Hematopoietic multipotent progenitor cell (in vitro differentiated cells): Measurements from ENCODE around the gene LARGE1. TPM values are rescaled to one million over a fixed set of nuclear protein-coding genes. Genes with fewer than 3 reads are reported as not detected.

Experiments used
- DNase-seq, 3 donors: peaks; one replicate each; pipeline ENCODE4 v3.0.0-alpha.2; 2011 to 2015; ENCODE audit warnings: low read depth in 2 of 3, low spot score in 2 of 3
- total RNA-seq: library from RNA; depleted of rRNA; stranded (reverse); fragments of >200 nt; gene quantifications from one replicate; pipeline ENCODE4 v1.2.3, GENCODE V29; 2012

Gene LARGE1
- total RNA-seq, 1 donor: 1.6 TPM

DNA sequence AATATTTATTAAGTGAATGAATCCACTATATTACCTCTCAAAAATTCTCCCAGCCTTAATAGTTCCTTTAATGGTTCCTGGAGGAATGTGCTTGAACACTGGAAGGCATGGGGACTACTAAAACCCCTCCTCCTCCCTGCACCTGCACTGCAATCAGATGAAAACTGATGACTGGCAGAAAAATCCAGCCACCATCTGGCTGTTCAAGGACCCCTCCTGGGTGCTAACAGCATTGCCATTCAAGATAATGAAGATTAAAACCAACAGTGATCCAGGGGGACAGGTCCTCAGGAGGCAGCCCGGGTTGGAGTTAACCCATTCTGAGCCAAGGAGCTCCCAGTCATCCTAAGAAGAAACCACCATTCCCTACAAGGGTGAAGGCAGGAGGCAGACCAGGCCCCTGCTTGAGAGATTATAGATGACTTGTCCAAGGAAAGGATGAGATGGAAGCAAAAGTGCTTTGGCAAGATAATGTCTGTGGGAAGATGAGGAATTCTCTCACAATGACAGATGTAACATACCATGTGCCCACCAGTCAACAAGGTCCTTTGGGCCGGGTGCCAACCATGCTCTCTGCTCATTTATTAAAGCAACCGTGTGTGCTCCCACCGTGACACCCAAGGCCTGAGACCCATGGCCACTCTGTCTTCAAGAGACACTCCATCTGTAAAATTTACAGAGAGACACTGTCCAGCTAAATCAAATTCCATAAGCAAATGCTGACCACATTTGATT is 90.6 kb downstream of the LARGE1 start:
- DNase-seq: no peak

DNA sequence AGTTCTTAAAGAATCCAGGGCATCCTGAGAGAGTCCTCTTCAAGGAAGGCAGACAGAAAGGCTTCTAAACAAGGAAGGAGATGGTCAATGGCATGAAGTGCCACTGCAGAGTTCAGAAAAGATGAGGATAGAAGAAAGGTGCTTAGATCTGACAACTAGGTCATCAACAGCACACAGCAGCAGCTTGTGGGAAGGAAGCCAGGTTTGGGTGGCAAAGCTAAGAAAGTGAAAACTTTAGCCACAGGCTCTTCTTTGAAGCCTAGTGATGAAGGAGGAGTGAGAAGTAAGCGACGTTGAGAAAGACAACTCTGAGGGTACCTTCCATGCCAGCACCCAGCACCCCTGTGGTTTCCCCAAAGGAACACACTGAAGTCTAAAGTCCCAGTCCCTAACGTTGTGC is 92.0 kb downstream of the LARGE1 start:
- DNase-seq: no peak

DNA sequence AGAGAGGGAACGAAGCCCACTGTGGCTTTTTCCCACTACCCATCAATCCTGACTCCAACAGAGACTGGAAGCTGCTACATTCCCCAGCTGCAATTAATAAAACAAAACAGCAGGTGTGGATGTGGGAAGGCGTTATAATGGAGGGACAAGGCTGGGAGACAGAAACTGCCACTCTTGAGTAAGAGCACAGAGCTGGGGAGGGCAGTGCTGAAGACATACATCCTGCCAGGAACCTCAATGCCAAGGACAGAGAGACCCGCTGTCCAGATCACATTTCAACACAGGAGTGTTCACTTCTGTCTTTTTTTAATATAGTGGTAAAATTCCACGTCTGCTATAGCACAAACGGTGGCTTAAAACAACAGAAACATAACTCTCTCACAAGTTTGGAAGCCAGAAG is 94.5 kb downstream of the LARGE1 start:
- no peak for DNase-seq

DNA sequence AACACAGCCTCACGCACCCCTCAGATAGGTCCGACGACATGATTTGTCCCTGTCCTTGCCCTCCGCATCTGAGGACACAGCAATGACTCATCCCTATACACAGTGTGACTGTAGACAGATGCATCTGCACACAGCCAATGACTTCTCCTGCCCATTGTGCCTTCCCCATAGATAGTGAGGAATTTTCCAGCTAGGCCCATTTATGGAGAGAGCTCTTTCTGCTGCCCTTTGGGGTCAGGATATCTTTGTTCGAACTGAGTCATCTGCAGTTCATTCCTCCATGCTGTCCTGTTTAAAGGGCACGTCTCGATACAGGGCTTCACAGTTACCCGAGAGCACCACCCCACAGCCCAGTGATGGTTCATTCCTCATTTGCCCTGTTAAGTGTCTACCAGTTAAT is 96.7 kb downstream of the LARGE1 start:
- DNase-seq: no peak

DNA sequence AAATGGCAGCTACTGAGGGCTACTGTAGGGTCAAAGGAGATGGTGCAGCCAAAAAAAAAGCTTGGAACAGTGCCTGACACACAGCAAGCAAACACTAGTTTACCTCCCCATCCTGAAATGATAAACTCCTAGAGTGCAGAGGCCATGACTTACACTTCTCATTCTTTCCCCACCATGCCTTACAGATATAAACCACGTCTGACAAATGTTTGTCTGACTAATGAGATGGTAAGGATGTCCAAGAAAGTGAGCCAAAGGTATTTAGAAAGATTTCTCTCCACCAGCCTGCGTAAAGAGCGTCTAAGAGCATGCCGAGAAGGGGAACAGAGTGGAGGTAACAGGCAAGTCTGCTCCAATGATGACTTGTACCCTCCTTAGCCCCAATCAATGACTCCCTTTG is 99.0 kb downstream of the LARGE1 start:
- no peak for DNase-seq

DNA sequence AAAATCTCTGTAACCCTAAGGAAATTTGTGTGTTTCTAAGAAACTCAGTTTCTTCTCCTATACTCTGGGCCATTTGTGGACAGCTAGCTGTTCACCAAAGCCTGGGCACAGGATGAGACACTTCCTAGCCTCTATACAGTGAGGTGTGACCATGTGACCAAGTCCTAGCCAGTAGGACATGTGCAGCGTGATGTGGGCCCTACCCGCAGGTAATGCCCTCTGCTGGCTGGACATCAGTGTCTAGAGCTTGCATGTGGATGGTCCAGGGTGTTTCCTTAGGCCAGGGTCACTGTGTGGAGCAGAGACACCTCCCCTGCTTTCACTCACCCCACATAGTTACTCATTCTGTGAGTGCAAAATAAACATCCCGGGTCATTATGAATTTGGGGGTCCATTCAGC is 100.5 kb downstream of the LARGE1 start:
- DNase-seq: no peak

DNA sequence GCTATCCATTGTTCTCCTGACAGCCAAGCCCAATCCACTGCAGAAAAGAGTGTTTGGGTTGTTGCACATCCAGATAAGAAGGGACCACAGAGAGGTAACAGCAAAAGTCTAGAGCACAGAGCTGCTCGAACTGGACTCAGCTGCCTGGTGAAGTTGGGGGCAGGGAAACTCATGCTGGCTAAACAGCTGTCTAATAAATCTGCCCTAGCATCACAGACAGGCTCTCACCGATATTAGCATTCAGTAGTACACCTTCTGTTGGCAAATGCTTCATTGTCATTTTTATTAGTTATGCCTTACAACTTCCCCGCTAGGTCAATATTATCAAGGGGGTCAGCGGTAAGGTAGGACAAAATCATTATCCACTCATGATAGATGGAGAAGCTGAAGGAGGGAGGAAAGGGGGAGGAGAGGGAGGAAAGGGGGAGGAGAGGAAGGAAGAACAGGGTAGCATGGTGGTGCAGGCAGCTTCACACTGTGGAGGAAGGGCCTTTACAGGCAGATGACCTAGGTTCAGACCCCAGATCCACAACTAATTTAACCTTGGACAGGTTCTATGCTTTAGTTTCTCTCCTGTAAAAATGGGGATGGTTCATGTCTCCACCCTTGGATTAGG is 102.7 kb downstream of the LARGE1 start:
- no peak for DNase-seq

DNA sequence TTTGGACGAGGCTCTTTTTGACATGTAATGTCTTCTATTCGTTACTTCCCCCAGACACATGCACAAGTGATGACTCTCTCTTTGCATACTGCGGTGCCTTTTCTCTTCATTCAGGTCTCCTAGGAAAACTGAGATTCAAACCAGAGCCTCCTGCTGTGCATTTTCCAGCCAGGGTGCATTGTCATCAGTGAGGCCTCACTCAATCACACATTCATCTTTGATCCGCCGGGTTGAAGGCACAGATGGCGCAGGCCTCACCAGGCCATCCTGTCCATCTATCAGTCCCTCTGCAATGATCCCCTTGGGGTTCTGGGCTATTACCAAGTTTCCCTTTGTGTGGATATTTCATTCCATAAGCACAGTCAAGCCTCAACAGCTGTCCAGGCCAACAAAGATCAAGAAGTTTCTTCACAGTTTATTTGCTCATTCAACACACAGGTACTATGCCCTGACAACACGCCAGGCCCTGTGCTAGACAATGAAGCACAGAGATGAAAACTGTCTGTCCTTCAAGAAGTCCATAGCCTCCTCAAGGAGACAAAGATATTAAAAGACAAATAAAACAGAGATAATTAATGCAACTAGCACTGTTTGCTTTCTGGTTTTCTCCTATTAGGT is 107.8 kb downstream of the LARGE1 start:
- DNase-seq: no peak

DNA sequence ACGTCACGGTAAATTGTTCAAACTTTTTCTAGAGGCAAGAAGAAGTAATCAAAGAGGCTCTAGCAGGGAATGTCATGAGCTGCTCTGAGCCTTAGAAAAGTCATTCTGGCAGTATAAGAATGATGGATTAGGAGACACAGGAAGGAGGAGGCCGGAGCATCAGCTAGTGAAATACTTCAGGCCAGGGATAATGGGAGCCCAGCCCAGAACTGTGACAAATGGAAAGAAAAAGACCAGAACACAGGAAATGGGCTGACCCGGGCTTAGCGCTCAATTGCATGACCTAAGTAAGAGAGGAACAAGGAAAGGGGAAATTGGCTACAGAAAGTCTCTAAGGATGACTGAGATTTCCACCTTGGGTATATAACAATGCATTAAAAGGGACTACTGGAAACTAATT is 108.6 kb downstream of the LARGE1 start:
- no peak for DNase-seq

DNA sequence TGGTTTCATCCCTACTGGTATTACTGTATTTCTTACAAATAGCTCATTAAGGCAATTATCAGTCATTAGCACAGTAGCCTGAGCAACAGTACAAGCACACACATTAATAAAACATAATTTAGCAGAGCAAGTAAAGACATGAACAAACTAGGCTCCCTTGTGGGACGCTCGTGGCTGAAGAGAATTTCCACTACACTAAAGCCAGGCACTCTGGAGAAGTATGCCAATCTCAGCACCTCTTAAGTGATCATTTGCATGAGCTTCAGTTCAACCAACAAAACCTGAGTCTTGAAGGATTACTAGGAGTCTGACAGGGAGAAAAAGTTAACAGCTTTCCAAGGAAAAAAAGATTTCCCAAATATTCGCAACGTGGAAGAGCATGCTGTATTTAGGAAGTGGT is 109.1 kb downstream of the LARGE1 start:
- no peak for DNase-seq

DNA sequence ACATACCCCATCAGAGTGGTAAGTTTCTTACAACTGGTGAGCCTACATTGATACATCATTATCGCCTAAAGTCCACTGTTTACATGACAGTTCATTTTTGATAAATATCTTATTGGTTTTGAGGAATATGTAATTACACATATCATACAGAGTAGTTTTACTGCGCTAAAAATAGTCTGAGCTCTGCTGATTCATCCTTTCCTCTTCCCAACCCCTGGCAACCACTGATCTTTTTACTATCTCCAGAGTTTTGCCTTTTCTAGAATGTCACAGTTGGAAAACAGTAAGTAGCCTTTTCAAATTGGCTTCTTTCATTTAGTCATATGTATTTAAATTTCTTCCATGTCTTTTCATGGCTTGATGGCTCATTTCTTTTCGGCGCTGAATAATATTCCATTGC is 112.8 kb downstream of the LARGE1 start:
- no peak for DNase-seq

DNA sequence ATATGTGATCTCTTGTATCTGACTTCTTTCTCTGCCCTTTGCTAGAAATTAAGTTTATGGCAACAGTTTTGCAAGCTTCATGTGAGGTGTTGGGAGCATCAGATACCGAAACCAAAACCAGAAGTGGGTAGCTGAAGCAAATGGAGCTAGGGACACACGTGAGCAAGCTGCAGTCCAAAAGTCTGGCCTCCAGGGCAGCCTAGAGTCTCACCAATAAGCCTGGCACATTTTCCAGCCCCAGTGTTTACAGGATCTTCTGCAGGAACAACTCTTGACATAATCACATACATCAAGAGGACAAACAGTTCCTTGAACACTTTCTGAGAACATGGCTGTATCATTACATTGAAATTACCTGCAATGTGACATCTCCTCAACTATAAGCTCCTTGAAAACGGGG is 114.1 kb downstream of the LARGE1 start:
- no peak for DNase-seq

DNA sequence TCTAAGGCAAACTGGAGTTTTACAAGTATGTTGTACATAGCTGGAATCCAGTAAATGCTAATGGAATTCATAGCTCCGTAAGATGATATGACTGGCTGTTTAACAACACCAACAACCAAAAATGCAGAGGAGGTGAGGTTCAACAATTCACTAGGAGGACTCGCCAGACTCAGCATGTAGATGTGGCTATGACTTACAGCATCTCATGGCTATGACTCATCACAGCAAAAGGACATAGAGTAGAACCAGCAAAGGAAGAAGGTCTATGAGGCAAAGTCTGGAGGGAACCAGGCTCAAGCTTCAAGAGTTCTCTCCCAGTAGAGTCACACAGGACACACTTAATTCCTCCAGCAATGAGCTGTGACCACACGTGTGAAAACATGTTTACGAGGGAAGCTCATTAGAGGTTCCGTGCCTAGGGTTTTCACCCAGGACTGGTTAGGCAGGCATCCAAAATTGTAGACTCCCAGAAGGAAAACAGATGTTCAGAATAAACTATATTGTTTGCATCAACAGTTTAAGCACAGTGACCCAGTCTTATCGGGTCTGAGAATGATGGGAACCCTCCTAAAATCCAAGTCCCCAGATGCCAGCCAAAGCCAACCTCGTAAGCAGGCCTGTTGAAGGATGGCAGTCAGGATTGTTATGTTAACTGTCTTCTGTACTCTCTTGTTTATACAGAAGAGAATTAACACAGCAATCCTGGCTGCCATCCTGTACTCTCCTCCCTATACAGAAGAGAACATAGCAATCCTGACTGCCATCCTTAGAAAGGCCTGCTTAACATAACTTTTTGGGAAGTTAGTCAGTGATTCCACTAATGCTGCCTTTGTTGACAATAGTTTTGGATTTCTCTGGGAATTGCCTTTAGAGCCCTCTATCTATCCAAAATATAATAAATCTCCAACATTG is 116.6 kb downstream of the LARGE1 start:
- no peak for DNase-seq

DNA sequence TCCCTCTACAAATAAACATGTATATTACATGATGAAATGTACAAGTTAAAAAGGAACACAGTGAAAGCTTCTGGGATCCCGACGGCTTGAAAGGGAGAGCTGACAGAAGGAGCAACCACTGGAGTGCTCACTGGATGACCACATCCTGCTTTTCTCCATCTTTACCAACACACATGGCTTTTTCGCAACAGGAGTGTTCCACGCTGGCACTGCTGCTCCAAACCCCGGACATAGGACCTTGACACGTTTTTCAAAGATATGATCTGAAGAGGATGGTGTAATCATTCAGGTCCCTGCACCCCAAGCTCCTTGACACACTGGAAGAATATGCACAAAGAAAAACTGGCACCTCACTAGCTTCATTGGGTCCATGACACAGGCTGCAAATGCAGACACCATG is 121.9 kb downstream of the LARGE1 start:
- DNase-seq: no peak

DNA sequence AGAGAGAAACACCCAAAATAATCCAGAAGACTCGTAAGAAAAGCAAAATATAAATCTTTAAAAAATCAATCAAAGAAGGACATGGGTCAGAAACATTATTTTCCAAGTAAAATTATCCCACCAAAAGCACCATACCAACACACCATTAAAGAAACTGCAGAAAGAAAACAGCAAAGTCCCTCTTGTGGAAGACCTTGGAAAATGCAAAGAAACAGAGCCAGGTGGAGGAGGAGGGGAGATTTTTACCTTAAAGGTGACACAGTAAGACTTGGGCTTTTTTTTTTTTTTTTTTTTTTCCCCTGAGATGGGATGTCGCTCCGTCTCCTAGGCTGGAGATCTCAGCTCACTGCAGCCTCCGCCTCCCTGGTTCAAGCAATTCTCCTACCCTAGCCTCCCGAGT is 123.8 kb downstream of the LARGE1 start:
- DNase-seq: no peak

DNA sequence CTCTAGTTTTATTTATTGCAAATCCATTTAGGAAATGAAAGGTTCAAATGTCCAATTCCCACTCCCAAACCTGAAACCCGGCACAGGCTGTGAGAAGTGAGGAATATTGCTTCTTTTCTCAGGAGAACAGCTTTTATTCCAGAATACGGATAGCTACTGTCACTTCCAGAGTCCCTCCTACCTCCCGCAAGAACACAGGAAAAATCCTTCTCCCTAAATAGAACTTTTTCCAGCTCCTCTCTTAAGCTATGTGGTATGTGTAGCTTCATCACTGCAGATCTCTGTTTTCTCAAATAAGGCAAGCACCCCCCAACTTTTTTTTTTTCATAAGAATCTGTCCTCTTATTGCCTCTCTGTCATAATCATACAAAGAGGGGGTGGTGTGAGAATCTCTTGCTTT is 126.8 kb downstream of the LARGE1 start:
- DNase-seq: no peak

DNA sequence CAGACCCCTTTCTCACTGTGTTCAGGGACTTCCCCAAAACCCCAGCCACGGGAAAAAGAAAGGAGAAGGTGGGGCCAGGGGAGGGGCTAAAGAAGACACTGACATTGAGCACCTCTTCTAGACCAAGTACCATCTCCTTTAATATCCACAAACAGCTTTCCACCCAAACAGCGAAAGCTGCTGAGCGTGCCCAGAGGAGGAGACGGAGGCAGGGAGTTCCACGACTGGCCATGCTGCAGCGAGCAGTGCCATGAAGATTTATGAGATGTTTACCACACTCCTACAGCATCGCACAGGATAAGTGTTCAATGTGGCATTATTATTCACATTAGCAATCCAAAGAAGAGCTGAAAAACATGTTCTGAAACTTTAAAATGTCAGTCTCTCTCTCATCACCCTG is 127.4 kb downstream of the LARGE1 start:
- DNase-seq: no peak

DNA sequence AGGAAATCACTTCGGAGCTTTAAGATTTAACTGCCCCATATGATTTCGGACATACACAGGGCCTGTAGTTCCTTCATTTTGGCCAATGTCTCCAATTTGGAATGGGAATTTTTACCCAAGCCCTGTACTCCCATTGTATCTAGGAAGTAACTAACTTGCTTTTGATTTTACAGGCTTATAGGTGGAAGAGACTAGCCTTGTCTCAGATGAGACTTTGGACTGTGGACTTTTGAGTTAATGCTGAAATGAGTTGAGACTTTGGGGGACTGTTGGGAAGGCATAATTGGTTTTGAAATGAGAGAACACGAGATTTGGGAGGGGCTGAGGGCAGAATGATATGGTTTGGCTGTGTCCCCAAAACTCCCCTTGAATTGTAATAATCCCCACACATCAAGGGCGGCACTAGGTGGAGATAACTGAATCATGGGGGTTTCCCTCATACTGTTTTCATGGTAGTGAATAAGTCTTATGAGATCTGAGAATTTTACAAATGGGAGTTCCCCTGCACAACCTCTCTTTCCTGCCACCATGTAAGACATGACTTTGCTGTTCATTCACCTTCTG is 130.5 kb downstream of the LARGE1 start:
- DNase-seq: no peak

DNA sequence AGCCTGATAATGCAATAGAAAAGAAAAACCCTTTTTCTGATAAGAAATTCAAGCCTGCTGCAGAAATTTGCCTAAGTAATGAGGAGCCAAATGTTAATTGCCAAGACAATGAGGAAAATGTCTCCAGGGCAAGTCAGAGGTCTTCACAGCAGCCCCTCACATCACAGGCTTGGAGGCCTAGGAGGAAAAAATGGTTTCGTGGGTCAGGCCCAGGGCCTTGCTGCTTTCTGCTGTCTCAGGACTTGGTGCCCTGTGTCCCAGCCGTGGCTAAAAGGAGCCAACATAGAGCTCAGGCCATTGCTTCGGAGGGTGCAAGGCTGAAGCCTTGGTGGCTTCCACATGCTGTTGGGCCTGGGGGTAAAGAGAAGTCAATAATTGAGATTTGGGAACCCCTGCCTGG is 131.3 kb downstream of the LARGE1 start:
- DNase-seq: no peak

DNA sequence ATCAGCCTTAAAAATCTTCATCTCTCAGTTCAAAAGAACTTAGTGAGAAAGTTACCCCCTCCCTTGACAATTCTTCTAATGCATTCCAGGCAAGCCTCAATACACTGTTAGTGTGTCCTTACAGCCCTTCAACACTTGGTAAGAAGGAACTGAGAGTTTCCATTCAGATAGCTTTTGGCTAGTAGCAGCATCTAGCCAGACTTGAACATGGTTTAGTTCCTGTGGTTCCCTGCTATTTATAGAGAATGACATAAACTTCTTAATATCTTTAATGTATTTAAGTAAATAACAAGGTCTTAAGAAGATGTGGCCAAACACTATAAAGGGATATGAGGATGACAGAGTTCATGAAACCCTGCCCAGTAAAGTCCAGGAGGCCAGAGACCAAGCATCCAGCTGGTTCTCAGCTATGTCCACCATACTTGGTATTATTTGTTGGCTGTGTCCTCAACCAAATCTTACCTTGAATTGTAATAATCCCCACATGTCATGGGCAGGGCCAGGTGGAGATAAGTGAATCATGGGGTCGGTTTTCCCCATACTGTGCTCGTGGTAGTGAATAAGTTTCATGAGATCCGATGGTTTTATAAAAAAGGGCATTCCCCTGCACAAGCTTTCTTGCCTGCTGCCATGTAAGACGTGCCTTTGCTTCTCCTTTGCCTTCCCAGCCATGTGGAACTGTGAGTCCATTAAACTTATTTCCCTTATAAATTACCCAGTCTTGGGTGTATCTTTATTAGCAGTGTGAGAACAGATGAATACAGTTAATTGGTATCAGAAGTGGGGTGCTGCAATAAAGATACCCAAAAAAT is 132.4 kb downstream of the LARGE1 start:
- DNase-seq: no peak
